Spleen (tissue), 7 donors: Measurements from ENCODE around the gene PRSS1.

Experiments
- CTCF ChIP-seq, 11 experiments: fragments of 200-600 bp in 7 of 11; fragments of 450-650 bp in 4 of 11; sonication (generic) in 4 of 11; IDR thresholded peaks in 8 of 11; conservative IDR thresholded peaks in 3 of 11; 1 replicate in 7 of 11; 2 replicates in 4 of 11; pipeline versions ENCODE4 v1.4.0 to v1.8.0; 2016 to 2021; ENCODE audit warnings: antibody characterized with exemption in 11 of 11, inconsistent platforms in 4 of 11, mild to moderate bottlenecking in 1 of 11
- POLR2A ChIP-seq, 3 donors: fragments of 450-650 bp; IDR thresholded peaks; one replicate each; pipeline ENCODE4 v1.5.1; 2017; ENCODE audit warnings: antibody characterized with exemption in 3 of 3, mild to moderate bottlenecking in 1 of 3
- POLR2AphosphoS5 ChIP-seq, 3 donors: sonication (generic); formaldehyde crosslinking; IDR thresholded peaks; one replicate each; pipeline ENCODE4 v1.5.1; 2017; ENCODE audit warnings: antibody characterized with exemption in 3 of 3
- donor health status: DM: no; HTN: no; CAD: no; lungs with moderate emphysema.
- donor health status: DM: no; HTN: no; CAD: no.
- donor health status: DM: no; HTN: no; CAD: no.

GRCh38 chr7:142754681-142755575 lies 5.7 kb downstream of the PRSS1 start:
- no peak for TF ChIP-seq POLR2A (IDR thresholded peaks at IDR 0.05)
- TF ChIP-seq CTCF (IDR thresholded peaks at IDR 0.05 in 8 of 11, conservative IDR thresholded peaks at IDR 0.05 in 3 of 11): no peak
- TF ChIP-seq POLR2AphosphoS5 (IDR thresholded peaks at IDR 0.05): no peak
